OCI-LY1 (cell line): ENCODE measurements around the gene RPS6KA2.

ENCODE experiments used
- EZH2 ChIP-seq: fragments of 200-600 bp; sonication (generic), shearing (Covaris generic); IDR thresholded peaks from 2 replicates; pipeline ENCODE4 v1.8.0; 2017; ENCODE audit warnings: borderline replicate concordance, mixed run types, mild to moderate bottlenecking, antibody characterized with exemption, low read length, moderate library complexity, mixed read lengths
- TF ChIP-seq, protein P1 (sequence below): fragments of 200-600 bp; sonication (generic), shearing (Covaris generic); IDR thresholded peaks from 2 replicates; pipeline ENCODE4 v1.5.1; 2017; ENCODE audit warnings: mild to moderate bottlenecking, antibody characterized with exemption, low read length, moderate library complexity, mixed read lengths

DNA sequence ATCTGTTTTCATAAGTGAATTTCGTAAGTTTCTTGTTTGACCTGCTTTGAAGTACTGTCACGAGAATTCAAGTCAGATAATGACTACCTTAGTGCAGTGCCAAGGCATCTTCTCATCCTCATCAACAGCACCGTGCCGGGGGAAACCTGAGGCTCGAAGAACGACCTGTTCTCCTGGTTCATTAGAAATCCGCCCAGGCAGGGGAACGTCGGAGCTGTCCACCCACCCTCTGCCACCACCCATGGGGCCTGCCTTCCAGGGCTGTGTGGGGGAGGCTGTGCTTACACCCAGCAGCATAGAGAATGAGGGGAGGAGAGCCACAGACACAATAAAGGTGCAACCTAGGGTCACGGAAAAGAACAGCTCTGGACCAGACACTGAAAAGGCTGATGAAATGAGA is 142.2 kb downstream of the RPS6KA2 start:
- no peak for TF ChIP-seq EZH2
- TF ChIP-seq, protein P1, sequence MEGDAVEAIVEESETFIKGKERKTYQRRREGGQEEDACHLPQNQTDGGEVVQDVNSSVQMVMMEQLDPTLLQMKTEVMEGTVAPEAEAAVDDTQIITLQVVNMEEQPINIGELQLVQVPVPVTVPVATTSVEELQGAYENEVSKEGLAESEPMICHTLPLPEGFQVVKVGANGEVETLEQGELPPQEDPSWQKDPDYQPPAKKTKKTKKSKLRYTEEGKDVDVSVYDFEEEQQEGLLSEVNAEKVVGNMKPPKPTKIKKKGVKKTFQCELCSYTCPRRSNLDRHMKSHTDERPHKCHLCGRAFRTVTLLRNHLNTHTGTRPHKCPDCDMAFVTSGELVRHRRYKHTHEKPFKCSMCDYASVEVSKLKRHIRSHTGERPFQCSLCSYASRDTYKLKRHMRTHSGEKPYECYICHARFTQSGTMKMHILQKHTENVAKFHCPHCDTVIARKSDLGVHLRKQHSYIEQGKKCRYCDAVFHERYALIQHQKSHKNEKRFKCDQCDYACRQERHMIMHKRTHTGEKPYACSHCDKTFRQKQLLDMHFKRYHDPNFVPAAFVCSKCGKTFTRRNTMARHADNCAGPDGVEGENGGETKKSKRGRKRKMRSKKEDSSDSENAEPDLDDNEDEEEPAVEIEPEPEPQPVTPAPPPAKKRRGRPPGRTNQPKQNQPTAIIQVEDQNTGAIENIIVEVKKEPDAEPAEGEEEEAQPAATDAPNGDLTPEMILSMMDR: no peak
